Breast epithelium (tissue), 4 donors: ENCODE data around the gene RPS18. TPM values are rescaled to one million over a fixed set of nuclear protein-coding genes. Genes with fewer than 3 reads are reported as not detected.

Experiments used
- DNase-seq, 2 donors: peaks; one replicate each; pipeline ENCODE4 v3.0.0-alpha.2; 2019; ENCODE audit warnings: low spot score in 2 of 2
- H3K27ac ChIP-seq, 2 donors: fragments of 200-600 bp; sonication (generic) in 1 of 2; one replicate each; pipeline ENCODE4 v1.5.1; 2016 to 2019; ENCODE audit warnings: mild to moderate bottlenecking in 1 of 2
- H3K27me3 ChIP-seq, 2 donors: fragments of 200-600 bp; sonication (generic) in 1 of 2; one replicate each; pipeline versions ENCODE4 v1.5.1 to v1.6.0; 2017 to 2019; ENCODE audit warnings: control low read depth in 1 of 2, mild to moderate bottlenecking in 1 of 2
- H3K36me3 ChIP-seq: fragments of 200-600 bp; one replicate; pipeline ENCODE4 v1.5.1; 2019
- H3K4me1 ChIP-seq, 2 donors: fragments of 200-600 bp; sonication (generic); one replicate each; pipeline ENCODE4 v1.5.1; 2016 to 2019; ENCODE audit warnings: control low read depth in 1 of 2
- H3K4me3 ChIP-seq, 3 donors: fragments of 200-600 bp; sonication (generic); 1 replicate in 2 of 3; 2 replicates in 1 of 3; pipeline ENCODE4 v1.5.1; 2016 to 2019; ENCODE audit warnings: mild to moderate bottlenecking in 3 of 3, moderate library complexity in 2 of 3
- H3K9me3 ChIP-seq, 2 donors: fragments of 200-600 bp; sonication (generic) in 1 of 2; one replicate each; pipeline ENCODE4 v1.5.1; 2016 to 2019; ENCODE audit warnings: control low read depth in 1 of 2
- POLR2A ChIP-seq: fragments of 450-650 bp; IDR thresholded peaks from one replicate; pipeline ENCODE4 v1.6.1; 2016; ENCODE audit warnings: antibody characterized with exemption, mild to moderate bottlenecking, moderate library complexity
- POLR2AphosphoS5 ChIP-seq, 3 donors: sonication (generic); formaldehyde crosslinking; IDR thresholded peaks; one replicate each; pipeline ENCODE4 v1.6.1; 2017; ENCODE audit warnings: antibody characterized with exemption in 3 of 3
- intact Hi-C: fragments of 100-400 bp; cut with DNase I; formaldehyde crosslinking; loops from one replicate; pipeline ENCODE4 v1.15.1; 2023; ENCODE audit warnings: low total_unique reads
- total RNA-seq, 3 donors: library from RNA; depleted of rRNA; stranded (reverse); fragments of >200 nt; gene quantifications; one replicate each; pipeline ENCODE4 v1.1.0, GENCODE V29; 2016
- TF ChIP-seq, protein P1 (sequence below), 3 donors: fragments of 450-650 bp; IDR thresholded peaks; one replicate each; pipeline ENCODE4 v1.5.1; 2016 to 2017; ENCODE audit warnings: antibody characterized with exemption in 3 of 3, mild to moderate bottlenecking in 3 of 3, moderate library complexity in 3 of 3

The RPS18 gene
- total RNA-seq, 3 donors from 2014 or later, result 3,121 to 5,317 (median 4,287) TPM

DNA sequence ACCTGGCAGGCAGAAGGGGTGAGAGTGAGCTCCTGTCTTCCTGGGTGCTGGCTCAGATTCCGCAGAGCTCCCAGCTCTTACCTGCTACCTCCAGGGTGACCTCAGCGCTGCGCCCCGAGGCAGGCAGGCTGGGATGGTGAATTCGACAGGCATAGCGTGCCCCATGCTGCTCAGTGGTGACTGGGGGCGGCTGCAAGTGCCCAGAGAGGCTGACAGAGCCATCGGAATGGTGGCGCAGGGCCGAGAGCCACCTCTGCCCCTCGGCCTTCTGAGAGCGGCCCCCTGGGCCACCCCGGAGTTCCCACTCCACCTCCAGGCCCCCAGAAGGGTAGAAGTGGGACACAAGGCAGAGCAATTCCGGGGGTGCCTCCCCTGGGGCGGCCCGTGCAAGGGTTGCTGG, 32.3 kb downstream of the RPS18 start:
- TF ChIP-seq POLR2A, result no peak
- TF ChIP-seq POLR2AphosphoS5 (IDR thresholded peaks at IDR 0.05), result no peak
- TF ChIP-seq, protein P1, sequence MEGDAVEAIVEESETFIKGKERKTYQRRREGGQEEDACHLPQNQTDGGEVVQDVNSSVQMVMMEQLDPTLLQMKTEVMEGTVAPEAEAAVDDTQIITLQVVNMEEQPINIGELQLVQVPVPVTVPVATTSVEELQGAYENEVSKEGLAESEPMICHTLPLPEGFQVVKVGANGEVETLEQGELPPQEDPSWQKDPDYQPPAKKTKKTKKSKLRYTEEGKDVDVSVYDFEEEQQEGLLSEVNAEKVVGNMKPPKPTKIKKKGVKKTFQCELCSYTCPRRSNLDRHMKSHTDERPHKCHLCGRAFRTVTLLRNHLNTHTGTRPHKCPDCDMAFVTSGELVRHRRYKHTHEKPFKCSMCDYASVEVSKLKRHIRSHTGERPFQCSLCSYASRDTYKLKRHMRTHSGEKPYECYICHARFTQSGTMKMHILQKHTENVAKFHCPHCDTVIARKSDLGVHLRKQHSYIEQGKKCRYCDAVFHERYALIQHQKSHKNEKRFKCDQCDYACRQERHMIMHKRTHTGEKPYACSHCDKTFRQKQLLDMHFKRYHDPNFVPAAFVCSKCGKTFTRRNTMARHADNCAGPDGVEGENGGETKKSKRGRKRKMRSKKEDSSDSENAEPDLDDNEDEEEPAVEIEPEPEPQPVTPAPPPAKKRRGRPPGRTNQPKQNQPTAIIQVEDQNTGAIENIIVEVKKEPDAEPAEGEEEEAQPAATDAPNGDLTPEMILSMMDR (IDR thresholded peaks at IDR 0.05), result no peak
- H3K4me1 ChIP-seq, result no peaks in the 10 kb centered on the region
- no peaks in the 10 kb centered on the region for H3K36me3 ChIP-seq
- H3K4me3 ChIP-seq, result no peak overlapping the region
- peak overlapping the region in 1 of 2 donors; percentile 2 for H3K27ac ChIP-seq
- DNase-seq, result no peak
- no peaks in the 10 kb centered on the region for H3K9me3 ChIP-seq
- intact Hi-C loops, result no loop called here
- H3K27me3 ChIP-seq, result no peaks in the 10 kb centered on the region

DNA sequence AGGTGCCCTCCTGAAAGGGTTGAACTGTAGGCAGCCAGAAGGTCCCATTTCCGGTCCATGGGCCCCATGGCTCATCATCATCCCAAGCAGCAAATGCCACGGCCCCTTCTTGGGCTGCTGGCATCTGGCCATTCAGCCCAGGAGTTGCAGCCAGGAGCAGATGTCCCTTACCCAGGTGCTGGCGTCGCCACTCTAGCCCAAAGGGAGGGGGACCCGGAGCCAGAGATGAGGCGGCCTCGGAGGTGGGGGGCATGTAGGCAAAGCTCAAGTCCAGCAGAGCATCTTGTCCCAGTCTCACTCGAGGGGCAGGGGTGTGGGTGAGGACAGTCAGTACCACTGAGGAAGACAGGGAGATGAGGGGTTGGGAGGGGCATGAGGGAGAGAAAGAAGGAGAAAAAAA, 33.2 kb downstream of the RPS18 start:
- Histone ChIP-seq H3K9me3 (no peaks in the 10 kb centered on the region), H3K27ac (no peak overlapping the region), H3K36me3 (no peaks in the 10 kb centered on the region), H3K27me3 (no peaks in the 10 kb centered on the region), H3K4me3 (no peak overlapping the region), H3K4me1 (no peaks in the 10 kb centered on the region)
- no peak for DNase-seq
- intact Hi-C loops, result no loop called here
- TF ChIP-seq, protein P1 (IDR thresholded peaks at IDR 0.05), result no peak
- TF ChIP-seq POLR2A (no peak), POLR2AphosphoS5 (IDR thresholded peaks at IDR 0.05) (no peak)

DNA sequence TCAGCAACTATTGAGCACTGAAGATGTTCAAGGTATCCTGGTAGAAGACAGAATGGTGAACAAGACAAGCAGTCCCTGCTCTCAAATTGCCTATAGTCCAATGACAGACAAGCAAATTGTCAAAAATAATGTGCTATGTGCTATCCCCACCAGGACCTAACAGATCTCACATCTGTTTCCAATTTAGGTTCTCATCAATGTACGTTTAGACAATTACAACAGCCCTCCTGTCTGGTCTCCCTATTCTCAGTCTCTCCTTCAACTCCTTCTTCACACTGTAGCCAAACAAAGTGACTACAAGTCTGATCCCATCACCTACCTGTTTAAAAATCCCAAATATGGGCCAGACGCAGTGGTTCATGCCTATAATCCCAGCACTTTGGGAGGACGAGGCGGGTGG, 34.5 kb downstream of the RPS18 start:
- Histone ChIP-seq H3K4me3 (no peak overlapping the region), H3K27me3 (no peaks in the 10 kb centered on the region), H3K4me1 (no peaks in the 10 kb centered on the region), H3K36me3 (no peaks in the 10 kb centered on the region), H3K9me3 (no peaks in the 10 kb centered on the region), H3K27ac (no peak overlapping the region)
- intact Hi-C loops, result no loop called here
- no peak for DNase-seq
- TF ChIP-seq POLR2AphosphoS5 (IDR thresholded peaks at IDR 0.05) (no peak), POLR2A (no peak)
- TF ChIP-seq, protein P1 (IDR thresholded peaks at IDR 0.05), result no peak

DNA sequence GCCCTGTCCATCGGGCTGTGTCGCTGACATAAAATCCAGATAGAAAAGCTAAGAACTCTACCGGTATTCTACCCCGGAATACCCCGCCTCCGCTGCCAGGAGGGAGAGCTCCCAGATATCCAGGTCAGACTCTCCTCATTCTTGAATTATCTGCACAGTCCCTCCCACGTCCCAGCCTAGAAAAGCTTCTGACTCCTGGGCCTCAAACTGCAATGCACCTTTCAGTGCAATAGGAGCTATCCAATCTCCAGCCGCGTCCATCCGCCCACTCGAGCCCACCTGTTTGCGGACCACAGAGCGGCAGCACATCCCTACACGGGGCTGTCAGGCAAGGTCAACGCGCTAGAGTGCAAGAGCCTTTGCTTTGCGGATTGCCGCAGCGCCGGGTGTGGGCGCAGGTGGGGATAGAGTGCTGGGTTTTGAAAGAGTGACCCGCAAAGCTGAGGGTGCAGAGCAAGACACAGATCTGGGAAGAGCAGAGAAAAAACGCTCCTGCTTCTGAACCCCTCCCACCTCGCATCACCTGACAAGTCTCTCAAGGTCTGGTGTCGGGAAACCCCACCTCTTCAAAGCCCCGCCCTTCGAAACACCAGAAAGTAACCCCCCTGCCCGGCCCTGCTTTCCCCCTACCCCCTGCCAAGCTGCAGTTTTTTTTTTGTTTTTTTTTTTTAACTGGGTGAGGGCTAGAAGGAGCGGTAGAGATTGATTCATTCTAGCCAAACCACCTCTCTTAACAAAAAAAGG, 40.7 kb downstream of the RPS18 start:
- intact Hi-C loops, result no loop called here
- H3K4me3 ChIP-seq, result peak overlapping the region; percentile 62 to 82 (median 80)
- peak; percentile 76 to 87 for DNase-seq
- no peaks in the 10 kb centered on the region for H3K36me3 ChIP-seq
- H3K27ac ChIP-seq, result peak overlapping the region; percentile 98
- H3K9me3 ChIP-seq, result no peaks in the 10 kb centered on the region
- no peak for TF ChIP-seq POLR2AphosphoS5 (IDR thresholded peaks at IDR 0.05)
- H3K27me3 ChIP-seq, result no peaks in the 10 kb centered on the region
- H3K4me1 ChIP-seq, result peaks cover 4 to 32% of the 10 kb centered on the region in 2 donors

DNA sequence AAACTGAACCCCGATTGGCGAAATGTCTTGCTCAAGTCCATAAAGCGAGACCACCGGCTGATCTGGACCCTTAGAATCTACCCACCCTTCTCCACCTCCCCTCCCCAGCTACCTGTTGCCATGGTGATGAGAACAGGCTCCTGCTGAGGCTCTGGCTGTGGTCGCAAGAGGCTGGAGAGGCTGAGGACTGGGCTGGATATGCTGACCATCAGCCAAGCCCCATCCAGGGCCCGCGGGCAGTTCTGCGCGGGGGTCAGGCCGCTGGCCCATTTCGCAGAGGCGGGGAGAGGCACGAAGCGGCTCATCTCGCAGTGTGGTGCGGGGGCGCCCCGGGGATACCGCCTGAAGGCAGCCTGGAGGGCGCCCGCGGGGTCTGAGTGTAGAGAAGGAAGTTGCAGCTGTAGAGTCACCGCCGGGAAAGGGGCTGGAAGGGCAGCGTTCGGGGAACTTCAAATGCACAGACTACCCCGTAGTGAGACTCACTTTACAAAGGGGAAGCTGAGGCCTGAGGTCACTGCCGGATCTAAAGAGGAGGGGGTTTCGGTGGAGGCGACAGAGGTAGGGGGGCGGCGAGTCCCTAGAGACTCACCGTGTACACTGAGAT, 41.3 kb downstream of the RPS18 start:
- H3K36me3 ChIP-seq, result no peaks in the 10 kb centered on the region
- H3K4me3 ChIP-seq, result peak overlapping the region; percentile 62 to 82 (median 80)
- DNase-seq, result no peak
- TF ChIP-seq POLR2A (no peak), POLR2AphosphoS5 (IDR thresholded peaks at IDR 0.05) (peak in 1 of 3 donors; percentile 10)
- TF ChIP-seq, protein P1 (IDR thresholded peaks at IDR 0.05), result no peak
- no peaks in the 10 kb centered on the region for H3K9me3 ChIP-seq
- intact Hi-C loops, result no loop called here
- peaks cover 4 to 32% of the 10 kb centered on the region in 2 donors for H3K4me1 ChIP-seq
- H3K27ac ChIP-seq, result peak overlapping the region; percentile 98
- no peaks in the 10 kb centered on the region for H3K27me3 ChIP-seq
